Vagina (tissue), 2 donors: ENCODE results near the gene FGFRL1. TPM values are rescaled to one million over a fixed set of nuclear protein-coding genes. Genes with fewer than 3 reads are reported as not detected.

ENCODE experiments used
- DNase-seq, 2 donors: peaks; one replicate each; pipeline ENCODE4 v3.0.0-alpha.2; 2017; ENCODE audit errors: extremely low spot score in 2 of 2
- H3K27ac ChIP-seq: fragments of 200-600 bp; sonication (generic); one replicate; pipeline ENCODE4 v1.5.1; 2019
- H3K27me3 ChIP-seq: fragments of 200-600 bp; sonication (generic); one replicate; pipeline ENCODE4 v1.5.1; 2019
- H3K36me3 ChIP-seq, 2 donors: fragments of 200-600 bp; sonication (generic); one replicate each; pipeline ENCODE4 v1.5.1; 2017 to 2019
- H3K4me1 ChIP-seq: fragments of 200-600 bp; sonication (generic); one replicate; pipeline ENCODE4 v1.5.1; 2019
- H3K4me3 ChIP-seq, 2 donors: fragments of 200-600 bp; sonication (generic); 1 replicate in 1 of 2; 2 replicates in 1 of 2; pipeline ENCODE4 v1.5.1; 2016 to 2019
- H3K9me3 ChIP-seq: fragments of 200-600 bp; sonication (generic); one replicate; pipeline ENCODE4 v1.5.1; 2019
- CTCF ChIP-seq, 3 experiments: fragments of 450-650 bp in 2 of 3; fragments of 200-600 bp in 1 of 3; sonication (generic) in 1 of 3; IDR thresholded peaks; one replicate each; pipeline ENCODE4 v1.5.1; 2017 to 2019; ENCODE audit warnings: antibody characterized with exemption in 3 of 3, mild to moderate bottlenecking in 2 of 3, moderate library complexity in 2 of 3
- POLR2A ChIP-seq, 2 donors: fragments of 450-650 bp; IDR thresholded peaks; one replicate each; pipeline ENCODE4 v1.6.1; 2017; ENCODE audit warnings: antibody characterized with exemption in 2 of 2, mild to moderate bottlenecking in 2 of 2, moderate library complexity in 2 of 2
- POLR2AphosphoS5 ChIP-seq, 2 donors: sonication (generic); formaldehyde crosslinking; IDR thresholded peaks; one replicate each; pipeline ENCODE4 v1.9.0; 2017; ENCODE audit warnings: antibody characterized with exemption in 2 of 2, mild to moderate bottlenecking in 2 of 2, low read depth in 1 of 2; ENCODE audit not compliant: insufficient read depth in 1 of 2
- intact Hi-C: fragments of 100-400 bp; cut with DNase I; formaldehyde crosslinking; loops from one replicate; pipeline ENCODE4 v1.15.1; 2023
- total RNA-seq: library from RNA; depleted of rRNA; stranded (reverse); fragments of >200 nt; gene quantifications from one replicate; pipeline ENCODE4 v1.2.3, GENCODE V29; 2016

The FGFRL1 gene
- total RNA-seq, 1 donor from 2014 or later, result 20.9 TPM

GRCh38 chr4:1035510-1035909, 24.1 kb downstream of the FGFRL1 start:
- no peaks in the 10 kb centered on the region for H3K27me3 ChIP-seq
- no peak overlapping the region for H3K4me3 ChIP-seq
- peaks cover 36% of the 10 kb centered on the region for H3K4me1 ChIP-seq
- intact Hi-C loops, result no loop called here
- no peak for TF ChIP-seq CTCF (IDR thresholded peaks at IDR 0.05)
- TF ChIP-seq POLR2A (IDR thresholded peaks at IDR 0.05), result no peak
- TF ChIP-seq POLR2AphosphoS5 (IDR thresholded peaks at IDR 0.05; ENCODE audit: insufficient read depth in 1 of 2, low read depth in 1 of 2), result no peak
- no peak for DNase-seq
- H3K27ac ChIP-seq, result no peak overlapping the region
- H3K9me3 ChIP-seq, result no peaks in the 10 kb centered on the region
- no peaks in the 10 kb centered on the region for H3K36me3 ChIP-seq

- no peaks in the 10 kb centered on the region for H3K9me3 ChIP-seq
- H3K36me3 ChIP-seq, result no peaks in the 10 kb centered on the region
- H3K4me1 ChIP-seq, result peaks cover 40% of the 10 kb centered on the region
- TF ChIP-seq POLR2AphosphoS5 (IDR thresholded peaks at IDR 0.05; ENCODE audit: insufficient read depth in 1 of 2, low read depth in 1 of 2) (no peak), CTCF (IDR thresholded peaks at IDR 0.05) (no peak), POLR2A (IDR thresholded peaks at IDR 0.05) (no peak)
- no peak for DNase-seq
- H3K27me3 ChIP-seq, result no peaks in the 10 kb centered on the region
- no peak overlapping the region for H3K4me3 ChIP-seq
- no peak overlapping the region for H3K27ac ChIP-seq
- intact Hi-C loops, result no loop called here
These were observed 24.7 kb downstream of the FGFRL1 start for GRCh38 chr4:1036095-1036494.

GRCh38 chr4:1036976-1037810, 25.8 kb downstream of the FGFRL1 start:
- intact Hi-C loops, result no loop called here
- Histone ChIP-seq H3K36me3 (no peaks in the 10 kb centered on the region), H3K4me1 (peaks cover 50% of the 10 kb centered on the region), H3K27me3 (no peaks in the 10 kb centered on the region), H3K4me3 (no peak overlapping the region), H3K27ac (no peak overlapping the region), H3K9me3 (no peaks in the 10 kb centered on the region)
- no peak for TF ChIP-seq POLR2A (IDR thresholded peaks at IDR 0.05)
- no peak for TF ChIP-seq CTCF (IDR thresholded peaks at IDR 0.05)
- no peak for TF ChIP-seq POLR2AphosphoS5 (IDR thresholded peaks at IDR 0.05; ENCODE audit: insufficient read depth in 1 of 2, low read depth in 1 of 2)
- DNase-seq, result no peak

GRCh38 chr4:1038948-1039492, 27.6 kb downstream of the FGFRL1 start:
- Histone ChIP-seq H3K27me3 (no peaks in the 10 kb centered on the region), H3K27ac (peak overlapping the region; percentile 60), H3K4me3 (no peak overlapping the region), H3K36me3 (no peaks in the 10 kb centered on the region), H3K9me3 (no peaks in the 10 kb centered on the region), H3K4me1 (peaks cover 53% of the 10 kb centered on the region)
- intact Hi-C loops, result no loop called here
- TF ChIP-seq POLR2A (IDR thresholded peaks at IDR 0.05) (no peak), CTCF (IDR thresholded peaks at IDR 0.05) (no peak), POLR2AphosphoS5 (IDR thresholded peaks at IDR 0.05; ENCODE audit: insufficient read depth in 1 of 2, low read depth in 1 of 2) (no peak)
- DNase-seq, result no peak
